Rectal smooth muscle tissue (tissue), 1 donor: Measurements from ENCODE around the gene FAM107B.

Source experiments
- H3K27ac ChIP-seq: one replicate; pipeline ENCODE4 v1.7.0; 2013; ENCODE audit warnings: low read depth, low read length, inconsistent platforms
- H3K27me3 ChIP-seq: one replicate; pipeline ENCODE4 v1.7.0; 2013; ENCODE audit warnings: low read length; ENCODE audit not compliant: control insufficient read depth, insufficient read depth
- H3K36me3 ChIP-seq: one replicate; pipeline ENCODE4 v1.7.0; 2013; ENCODE audit warnings: low read length; ENCODE audit not compliant: control insufficient read depth, insufficient read depth
- H3K4me1 ChIP-seq: one replicate; pipeline ENCODE4 v1.7.0; 2013; ENCODE audit warnings: low read length; ENCODE audit not compliant: control insufficient read depth, insufficient read depth
- H3K4me3 ChIP-seq: one replicate; pipeline ENCODE4 v1.7.0; 2013; ENCODE audit warnings: low read length
- H3K9ac ChIP-seq: one replicate; pipeline ENCODE4 v1.7.0; 2013; ENCODE audit warnings: low read length

Gene FAM107B

DNA sequence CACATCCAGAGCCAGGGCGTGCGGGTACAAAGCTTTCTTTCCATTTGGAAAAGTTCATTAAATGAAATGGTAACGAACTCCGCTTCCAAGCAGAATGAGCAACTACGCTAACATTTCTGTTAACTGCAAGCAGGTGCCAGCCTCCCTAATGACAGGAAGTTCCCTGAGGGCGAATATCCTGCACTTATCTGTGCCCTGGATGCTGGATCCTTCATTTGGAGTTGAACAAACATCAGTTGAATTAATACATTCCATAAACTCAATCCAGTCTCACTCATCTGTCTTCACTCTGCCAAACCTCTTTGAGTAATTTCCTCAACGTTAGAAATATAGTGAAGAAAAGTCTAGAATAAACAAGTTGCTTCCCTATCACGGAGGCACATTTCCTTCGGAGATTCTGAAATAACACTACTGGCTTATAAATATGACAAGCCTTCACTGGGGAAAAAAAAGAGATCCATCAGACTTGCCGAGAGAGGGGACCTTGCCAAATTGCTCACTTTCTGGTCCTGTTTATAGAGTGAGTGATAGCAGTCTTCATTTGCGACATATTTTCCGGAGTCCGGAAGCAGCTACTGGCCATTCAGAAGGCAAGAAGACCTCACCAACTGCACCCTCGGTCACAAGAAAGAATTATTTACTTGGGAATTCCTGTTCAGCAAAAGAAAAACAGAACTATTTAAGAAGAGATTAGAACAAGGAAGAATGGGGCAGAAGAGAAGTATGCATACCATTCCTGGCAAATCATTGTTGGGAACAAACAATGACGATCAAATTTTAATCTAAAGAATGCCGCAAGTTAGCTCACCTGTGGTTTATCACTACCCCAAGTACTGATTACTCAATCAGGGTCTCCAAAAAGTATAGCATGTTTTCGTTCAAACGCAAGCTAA, 196.4 kb downstream of the FAM107B start:
- Histone ChIP-seq H3K4me1 (peaks cover 2% of the 10 kb centered on the region), H3K9ac (no peak overlapping the region), H3K27ac (no peak overlapping the region), H3K27me3 (no peaks in the 10 kb centered on the region), H3K4me3 (no peak overlapping the region), H3K36me3 (no peaks in the 10 kb centered on the region)

DNA sequence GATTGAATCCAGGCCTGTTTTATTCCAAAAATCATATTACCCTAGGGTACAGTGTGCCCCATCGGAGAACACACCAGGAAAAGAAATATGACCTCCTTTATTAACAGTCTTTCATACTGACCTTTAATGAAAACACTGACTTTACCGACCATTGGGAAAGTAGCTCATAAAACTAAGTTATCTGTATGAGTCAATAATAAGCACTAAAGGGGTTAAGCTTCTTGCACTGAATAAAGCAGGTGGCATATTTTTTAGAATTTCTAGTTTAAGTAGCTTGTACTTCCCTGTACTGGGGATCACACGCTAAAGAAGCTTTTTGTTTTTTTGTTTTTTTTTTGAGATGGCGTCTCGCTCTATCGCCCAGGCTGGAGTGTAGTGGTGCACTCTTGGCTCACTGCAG, 199.8 kb downstream of the FAM107B start:
- Histone ChIP-seq H3K27me3 (no peaks in the 10 kb centered on the region), H3K4me3 (no peak overlapping the region), H3K27ac (no peak overlapping the region), H3K4me1 (peaks cover 2% of the 10 kb centered on the region), H3K36me3 (no peaks in the 10 kb centered on the region), H3K9ac (no peak overlapping the region)

DNA sequence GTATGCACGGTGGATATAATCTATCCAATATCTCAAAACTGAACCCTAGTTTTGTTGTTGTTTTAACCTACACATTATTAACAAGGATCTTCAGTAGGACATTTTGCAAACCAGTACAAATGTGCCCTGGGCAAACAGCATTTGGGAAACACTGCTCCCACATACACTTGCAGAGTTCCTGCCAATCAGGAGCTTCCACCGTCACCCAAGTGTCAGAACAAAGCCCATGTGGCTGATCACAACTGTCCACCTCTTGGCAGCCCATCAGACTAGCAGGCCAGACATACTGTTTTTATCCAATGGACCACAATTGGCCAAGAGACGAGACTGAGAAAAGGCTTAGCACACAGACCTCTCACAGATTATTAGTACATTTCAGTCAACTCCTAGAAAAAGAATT, 200.4 kb downstream of the FAM107B start:
- Histone ChIP-seq H3K36me3 (no peaks in the 10 kb centered on the region), H3K4me1 (peaks cover 2% of the 10 kb centered on the region), H3K27me3 (no peaks in the 10 kb centered on the region), H3K4me3 (no peak overlapping the region), H3K9ac (no peak overlapping the region), H3K27ac (no peak overlapping the region)

DNA sequence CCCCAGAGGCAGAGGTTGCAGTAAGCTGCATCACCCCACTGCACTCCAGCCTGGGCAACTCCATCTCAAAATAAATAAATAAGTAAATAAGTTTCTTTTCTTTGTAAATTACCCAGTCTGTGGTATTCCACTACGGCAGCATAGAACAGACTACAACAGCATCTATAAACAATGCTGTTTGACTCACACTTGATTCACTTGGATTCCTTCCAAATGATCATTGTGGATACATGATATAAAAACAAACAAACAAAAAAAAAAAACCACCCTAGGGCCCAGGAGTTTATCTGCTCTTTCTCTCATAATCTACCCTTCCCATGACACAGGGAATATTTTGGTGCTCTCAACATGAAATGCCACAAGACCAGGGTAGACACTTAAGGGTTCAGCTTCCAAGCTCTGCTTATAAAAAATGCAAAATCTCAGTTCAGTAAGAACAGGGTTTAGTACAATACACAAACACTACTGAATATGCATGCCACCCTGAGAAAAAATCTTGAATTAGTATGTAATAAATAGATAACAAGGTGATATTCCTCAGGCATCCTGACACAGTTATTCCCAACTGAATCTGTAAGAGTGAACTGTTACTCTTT, 200.9 kb downstream of the FAM107B start:
- peaks cover 2% of the 10 kb centered on the region for H3K4me1 ChIP-seq

DNA sequence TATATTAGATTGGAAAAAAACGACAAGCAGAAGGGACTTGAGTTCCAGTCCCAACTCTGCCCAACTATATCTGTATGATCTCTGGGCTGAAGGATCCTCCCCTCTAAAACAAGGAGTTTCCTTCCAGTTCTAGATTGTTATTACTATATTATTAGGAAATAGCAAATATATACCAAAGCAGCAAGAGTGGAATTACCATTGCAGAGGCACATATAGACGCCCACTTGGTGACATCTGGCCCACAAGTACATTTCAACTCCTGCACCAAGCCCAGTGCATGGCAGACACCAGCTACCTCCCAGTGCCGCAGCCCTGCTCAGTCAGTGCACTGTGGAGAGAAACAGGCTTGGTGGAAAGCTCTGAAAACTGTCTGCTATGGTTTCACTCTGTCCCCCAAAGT, 201.9 kb downstream of the FAM107B start:
- Histone ChIP-seq H3K27ac (no peak overlapping the region), H3K4me1 (peaks cover 2% of the 10 kb centered on the region), H3K9ac (no peak overlapping the region), H3K27me3 (no peaks in the 10 kb centered on the region), H3K36me3 (no peaks in the 10 kb centered on the region), H3K4me3 (no peak overlapping the region)

More for the DNA sequence above, 200.9 kb downstream of the FAM107B start:
- Histone ChIP-seq H3K4me3 (no peak overlapping the region), H3K27ac (no peak overlapping the region), H3K36me3 (no peaks in the 10 kb centered on the region), H3K9ac (no peak overlapping the region), H3K27me3 (no peaks in the 10 kb centered on the region)

DNA sequence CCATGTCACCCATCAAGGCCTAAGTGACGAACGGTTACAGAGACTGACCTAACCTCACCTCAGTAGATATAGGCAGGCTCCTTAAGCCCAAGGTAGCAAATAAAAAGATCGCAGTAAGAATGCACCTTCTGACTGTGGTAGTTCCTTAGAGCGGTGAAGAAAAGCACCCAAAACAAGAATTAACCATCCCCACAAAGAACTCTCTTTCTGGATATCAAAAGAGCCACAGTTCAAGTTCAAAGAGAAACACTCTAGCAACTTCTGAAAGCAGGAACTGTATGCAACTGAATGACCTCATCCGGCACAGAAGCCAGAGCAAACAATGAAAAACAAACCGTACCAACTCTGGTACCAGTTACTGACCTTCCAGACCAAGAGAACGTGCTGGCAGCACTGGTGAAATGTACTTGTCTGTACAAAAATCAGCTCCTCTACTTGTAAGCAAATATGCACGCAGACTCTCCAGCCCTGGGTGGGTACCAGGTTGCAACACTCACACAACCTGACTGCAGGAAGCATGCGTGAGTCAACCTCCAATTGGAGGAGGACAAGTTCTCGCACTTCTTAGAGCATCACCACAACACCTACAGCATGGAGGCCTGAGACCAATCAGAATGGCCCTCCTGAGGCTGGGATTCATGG, 202.7 kb downstream of the FAM107B start:
- H3K4me3 ChIP-seq = peak overlapping the region; percentile 17
- H3K9ac ChIP-seq = no peak overlapping the region
- no peak overlapping the region for H3K27ac ChIP-seq

DNA sequence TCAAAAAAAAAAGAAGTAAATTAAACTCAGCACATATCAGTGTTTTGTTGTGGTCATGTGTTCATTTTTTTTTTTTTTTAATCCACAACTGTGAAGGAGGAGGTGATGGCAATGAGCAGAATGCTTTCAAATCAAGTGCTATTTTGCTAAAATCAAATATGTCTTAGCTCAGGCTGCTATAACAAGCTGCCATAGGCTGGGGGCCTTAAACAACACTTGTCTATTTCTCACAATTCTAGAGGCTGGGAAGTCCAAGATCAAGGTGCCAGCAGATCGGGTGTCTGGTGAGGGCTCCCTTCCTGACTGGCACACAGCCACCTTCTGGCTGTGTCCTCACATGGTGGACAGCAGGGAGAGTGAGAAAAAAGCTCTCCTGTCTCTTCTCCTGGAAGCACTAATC, 203.9 kb downstream of the FAM107B start:
- Histone ChIP-seq H3K4me3 (no peak overlapping the region), H3K27me3 (no peaks in the 10 kb centered on the region), H3K4me1 (peaks cover 2% of the 10 kb centered on the region), H3K36me3 (no peaks in the 10 kb centered on the region), H3K27ac (no peak overlapping the region), H3K9ac (no peak overlapping the region)

More for the DNA sequence above, 202.7 kb downstream of the FAM107B start:
- H3K27me3 ChIP-seq = no peaks in the 10 kb centered on the region
- H3K36me3 ChIP-seq = no peaks in the 10 kb centered on the region
- H3K4me1 ChIP-seq = peaks cover 2% of the 10 kb centered on the region

DNA sequence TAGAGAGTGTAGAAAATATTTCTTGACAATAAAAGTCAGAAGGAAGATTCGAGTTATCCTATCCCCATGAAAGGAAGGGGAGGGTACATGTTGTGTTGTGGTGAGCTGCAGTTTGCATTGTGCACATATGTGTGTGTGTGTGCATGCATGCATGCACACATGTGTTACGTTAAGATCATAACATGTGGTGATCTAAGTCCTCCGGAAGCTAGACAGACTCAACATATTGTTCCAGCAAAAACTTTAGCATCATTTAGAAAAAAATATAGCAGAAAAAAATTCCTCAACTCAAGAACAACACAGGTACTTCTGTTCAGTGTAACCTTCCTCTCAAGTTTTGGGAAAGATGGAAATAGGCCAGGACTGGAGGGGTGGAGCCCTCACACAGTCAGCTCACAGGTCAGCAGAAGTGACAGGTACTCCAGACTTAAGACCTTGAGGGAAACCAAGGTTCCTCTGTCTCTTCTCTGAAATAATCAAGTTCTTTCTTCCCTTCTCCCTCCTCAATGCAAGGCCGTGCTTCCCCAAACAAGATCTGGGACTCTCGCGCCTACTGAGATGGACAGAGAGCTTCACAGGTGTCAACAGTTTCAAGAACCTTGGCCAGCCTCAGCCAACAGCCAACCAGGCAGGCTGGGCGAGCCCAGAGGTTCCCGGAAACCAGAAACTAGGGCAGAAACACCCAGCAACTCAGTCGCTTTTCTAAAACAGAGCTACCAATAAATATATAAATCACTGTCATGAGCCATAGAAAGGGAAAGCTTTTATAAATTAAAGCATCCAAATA, 205.2 kb downstream of the FAM107B start:
- no peaks in the 10 kb centered on the region for H3K4me1 ChIP-seq
- H3K9ac ChIP-seq = no peak overlapping the region
- H3K27ac ChIP-seq = no peak overlapping the region
- no peaks in the 10 kb centered on the region for H3K36me3 ChIP-seq
- H3K4me3 ChIP-seq = no peak overlapping the region
- H3K27me3 ChIP-seq = no peaks in the 10 kb centered on the region

DNA sequence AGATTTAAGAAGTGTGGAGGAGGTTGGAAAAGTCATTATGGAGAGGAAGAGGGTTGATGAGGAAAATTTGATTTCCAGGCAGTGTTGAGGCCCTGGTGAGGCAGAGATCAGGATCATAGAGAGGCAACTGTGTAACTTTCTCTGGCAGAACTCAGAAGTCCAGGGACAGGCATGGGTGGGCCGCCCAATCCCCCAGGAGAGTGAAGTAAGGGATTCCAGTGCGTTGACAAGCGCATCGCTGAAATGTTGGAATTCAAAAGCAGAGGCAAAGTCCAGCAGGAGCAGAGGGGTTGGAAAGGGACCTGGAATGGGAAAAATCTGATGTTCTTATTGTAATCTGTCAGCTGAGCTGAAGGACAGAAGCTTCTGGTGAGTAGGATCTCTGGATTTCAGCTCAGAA, 207.3 kb downstream of the FAM107B start:
- Histone ChIP-seq H3K27ac (no peak overlapping the region), H3K9ac (no peak overlapping the region), H3K36me3 (no peaks in the 10 kb centered on the region), H3K4me3 (no peak overlapping the region), H3K4me1 (no peaks in the 10 kb centered on the region), H3K27me3 (no peaks in the 10 kb centered on the region)

DNA sequence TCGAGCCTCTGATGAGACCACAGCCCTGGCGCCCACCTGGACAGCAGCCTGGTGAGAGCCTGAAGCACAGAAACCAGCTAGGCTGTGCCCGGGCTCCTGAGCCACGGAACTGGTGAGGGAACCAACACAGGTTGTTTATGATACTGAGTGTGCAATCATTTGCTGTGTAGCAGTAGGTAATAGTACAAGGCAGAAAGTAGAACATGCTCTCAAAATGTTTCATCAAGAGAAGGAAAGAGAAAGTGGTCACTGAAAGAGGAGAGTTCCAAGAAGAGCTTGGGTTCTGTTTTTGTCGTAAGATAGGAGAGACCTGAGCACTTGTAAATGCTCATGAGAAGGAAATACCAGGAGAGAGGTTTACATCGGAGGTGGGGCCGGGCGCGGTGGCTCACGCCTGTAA, 208.2 kb downstream of the FAM107B start:
- H3K27me3 ChIP-seq = no peaks in the 10 kb centered on the region
- no peak overlapping the region for H3K9ac ChIP-seq
- H3K36me3 ChIP-seq = no peaks in the 10 kb centered on the region
- no peaks in the 10 kb centered on the region for H3K4me1 ChIP-seq
- H3K4me3 ChIP-seq = no peak overlapping the region
- no peak overlapping the region for H3K27ac ChIP-seq

DNA sequence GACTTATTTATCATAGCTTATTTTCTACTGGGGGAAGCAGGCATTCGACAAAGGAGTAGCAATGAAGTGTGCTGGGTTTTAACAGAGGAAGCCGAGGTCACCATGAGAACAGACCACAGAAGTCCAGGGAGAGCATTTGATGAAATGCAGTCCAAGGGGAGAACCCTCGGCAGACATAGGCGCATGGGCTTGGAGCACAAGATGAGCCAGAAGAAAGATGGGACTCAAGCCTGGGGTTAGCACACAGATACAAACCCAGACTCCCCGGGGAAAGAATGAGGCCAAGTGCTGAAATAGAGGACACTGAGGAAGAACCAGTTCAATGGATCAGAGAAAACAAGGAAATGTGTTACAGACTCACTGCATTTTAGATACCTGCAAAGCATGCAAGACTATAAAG, 209.5 kb downstream of the FAM107B start:
- Histone ChIP-seq H3K27me3 (no peaks in the 10 kb centered on the region), H3K36me3 (no peaks in the 10 kb centered on the region), H3K4me1 (no peaks in the 10 kb centered on the region), H3K9ac (no peak overlapping the region), H3K27ac (no peak overlapping the region), H3K4me3 (no peak overlapping the region)

DNA sequence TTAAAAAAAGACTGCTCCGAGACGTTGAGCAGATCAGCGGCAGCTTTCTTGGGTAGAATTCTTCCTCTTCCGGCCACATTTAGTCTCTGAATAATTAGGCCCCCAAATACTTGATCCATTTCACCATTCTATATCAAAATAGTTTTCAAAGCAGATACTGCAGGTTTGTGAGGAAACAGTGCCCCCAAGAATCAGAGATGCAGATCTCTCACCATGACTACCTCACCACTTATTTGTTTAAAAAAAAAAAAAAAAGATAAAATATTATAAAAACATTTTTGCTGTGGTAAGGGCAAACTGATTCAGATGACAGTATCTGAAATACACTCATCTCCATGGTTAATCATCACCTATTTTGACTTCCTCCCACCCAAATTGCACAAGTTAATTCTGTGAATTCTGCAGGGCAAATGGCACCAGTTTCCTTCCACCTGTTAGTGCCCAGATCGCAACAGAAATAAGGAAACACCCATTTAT, 210.4 kb downstream of the FAM107B start:
- H3K9ac ChIP-seq = no peak overlapping the region
- no peaks in the 10 kb centered on the region for H3K36me3 ChIP-seq
- no peaks in the 10 kb centered on the region for H3K27me3 ChIP-seq
- no peak overlapping the region for H3K27ac ChIP-seq
- no peaks in the 10 kb centered on the region for H3K4me1 ChIP-seq
- H3K4me3 ChIP-seq = no peak overlapping the region
